SJSA1 (cell line): ENCODE data around the gene POR. TPM values are rescaled to one million over a fixed set of nuclear protein-coding genes. Genes with fewer than 3 reads are reported as not detected.
A peak's percentile ranks its signal among the peaks of the same experiment; 100 is the strongest.

Experiments used
- DNase-seq, 2 experiments: peaks; one replicate each; pipeline ENCODE4 v3.0.0-alpha.2; 2015 to 2020; ENCODE audit warnings: low spot score in 2 of 2, low read depth in 1 of 2
- H3K27ac ChIP-seq: fragments of 250-450 bp; sonication (Bioruptor Pico); 2 replicates; pipeline ENCODE4 v1.5.1; 2020; ENCODE audit warnings: mild to moderate bottlenecking, moderate library complexity
- H3K27me3 ChIP-seq: fragments of 250-450 bp; sonication (Bioruptor Pico); replicated peaks from 2 replicates; pipeline ENCODE4 v1.5.1; 2020; ENCODE audit warnings: mild to moderate bottlenecking, moderate library complexity
- H3K36me3 ChIP-seq: fragments of 250-450 bp; sonication (Bioruptor Pico); 2 replicates; pipeline ENCODE4 v1.5.1; 2020; ENCODE audit warnings: mild to moderate bottlenecking
- H3K4me1 ChIP-seq: fragments of 250-450 bp; sonication (Bioruptor Pico); replicated peaks from 2 replicates; pipeline ENCODE4 v1.6.1; 2021; ENCODE audit warnings: mild to moderate bottlenecking
- H3K4me3 ChIP-seq: fragments of 250-450 bp; sonication (Bioruptor Pico); 2 replicates; pipeline ENCODE4 v1.5.1; 2020; ENCODE audit warnings: mild to moderate bottlenecking
- H3K9me3 ChIP-seq: fragments of 250-450 bp; sonication (Bioruptor Pico); replicated peaks from 2 replicates; pipeline ENCODE4 v1.5.1; 2020; ENCODE audit warnings: mild to moderate bottlenecking
- total RNA-seq: library from RNA; depleted of rRNA; stranded (reverse); fragments of >200 nt; shearing (Covaris generic); gene quantifications from 2 replicates; pipeline ENCODE4 v1.2.3, GENCODE V29; 2014

POR gene
- total RNA-seq, 1 experiment from 2014 or later: 115 TPM

- peak in 1 of 2 experiments; percentile 45 for DNase-seq
- H3K4me1 ChIP-seq: peaks cover 17% of the 10 kb centered on the region
- H3K27me3 ChIP-seq: no peaks in the 10 kb centered on the region
- H3K27ac ChIP-seq: peak overlapping the region; percentile 35
- peak overlapping the region; percentile 87 for H3K4me3 ChIP-seq
- H3K9me3 ChIP-seq: no peaks in the 10 kb centered on the region
- H3K36me3 ChIP-seq: peaks cover 15% of the 10 kb centered on the region
These were observed 631 bp downstream of the POR start for GRCh38 chr7:75915416-75916156.

- peaks cover 17% of the 10 kb centered on the region for H3K4me1 ChIP-seq
- DNase-seq: no peak
- peaks cover 16% of the 10 kb centered on the region for H3K36me3 ChIP-seq
- no peaks in the 10 kb centered on the region for H3K27me3 ChIP-seq
- no peaks in the 10 kb centered on the region for H3K9me3 ChIP-seq
- no peak overlapping the region for H3K27ac ChIP-seq
- peak overlapping the region; percentile 87 for H3K4me3 ChIP-seq
These were observed 1.3 kb downstream of the POR start for GRCh38 chr7:75916259-75916658.

- peak overlapping the region; percentile 87; the same call in 1 of the 2 replicates for H3K4me3 ChIP-seq
- peaks cover 19% of the 10 kb centered on the region for H3K36me3 ChIP-seq
- no peaks in the 10 kb centered on the region for H3K27me3 ChIP-seq
- H3K27ac ChIP-seq: no peak overlapping the region
- DNase-seq: no peak
- peaks cover 17% of the 10 kb centered on the region for H3K4me1 ChIP-seq
- H3K9me3 ChIP-seq: no peaks in the 10 kb centered on the region
These were observed 2.0 kb downstream of the POR start for GRCh38 chr7:75916685-75917634.

GRCh38 chr7:75920431-75921161 is 5.6 kb downstream of the POR start:
- H3K27me3 ChIP-seq: no peaks in the 10 kb centered on the region
- H3K27ac ChIP-seq: no peak overlapping the region
- H3K9me3 ChIP-seq: no peaks in the 10 kb centered on the region
- H3K4me3 ChIP-seq: no peak overlapping the region
- peaks cover 9% of the 10 kb centered on the region for H3K4me1 ChIP-seq
- peaks cover 22% of the 10 kb centered on the region for H3K36me3 ChIP-seq
- peak in 1 of 2 experiments; percentile 16 for DNase-seq

- Histone ChIP-seq H3K9me3 (no peaks in the 10 kb centered on the region), H3K4me1 (peaks cover 2% of the 10 kb centered on the region), H3K36me3 (peaks cover 26% of the 10 kb centered on the region), H3K4me3 (no peak overlapping the region), H3K27ac (no peak overlapping the region), H3K27me3 (no peaks in the 10 kb centered on the region)
- DNase-seq: no peak
These were observed 6.5 kb downstream of the POR start for GRCh38 chr7:75921479-75921878.

- peaks cover 27% of the 10 kb centered on the region for H3K36me3 ChIP-seq
- no peaks in the 10 kb centered on the region for H3K27me3 ChIP-seq
- DNase-seq: no peak
- H3K9me3 ChIP-seq: no peaks in the 10 kb centered on the region
- H3K27ac ChIP-seq: no peak overlapping the region
- no peak overlapping the region for H3K4me3 ChIP-seq
- H3K4me1 ChIP-seq: no peaks in the 10 kb centered on the region
These were observed 8.1 kb downstream of the POR start for GRCh38 chr7:75922966-75923603.

- Histone ChIP-seq H3K9me3 (no peaks in the 10 kb centered on the region), H3K4me1 (no peaks in the 10 kb centered on the region), H3K36me3 (peaks cover 32% of the 10 kb centered on the region), H3K4me3 (no peak overlapping the region), H3K27ac (no peak overlapping the region), H3K27me3 (no peaks in the 10 kb centered on the region)
- no peak for DNase-seq
These were observed 9.3 kb downstream of the POR start for GRCh38 chr7:75924256-75924655.

- Histone ChIP-seq H3K9me3 (no peaks in the 10 kb centered on the region), H3K27ac (no peak overlapping the region), H3K36me3 (peaks cover 36% of the 10 kb centered on the region), H3K27me3 (no peaks in the 10 kb centered on the region), H3K4me3 (no peak overlapping the region), H3K4me1 (no peaks in the 10 kb centered on the region)
- DNase-seq: no peak
These were observed 9.9 kb downstream of the POR start for GRCh38 chr7:75924889-75925288.

GRCh38 chr7:75925717-75926435 is 10.9 kb downstream of the POR start:
- Histone ChIP-seq H3K4me1 (no peaks in the 10 kb centered on the region), H3K9me3 (no peaks in the 10 kb centered on the region), H3K27me3 (no peaks in the 10 kb centered on the region), H3K27ac (no peak overlapping the region), H3K36me3 (peaks cover 39% of the 10 kb centered on the region), H3K4me3 (no peak overlapping the region)
- no peak for DNase-seq

- peaks cover 35% of the 10 kb centered on the region for H3K36me3 ChIP-seq
- H3K27ac ChIP-seq: no peak overlapping the region
- no peaks in the 10 kb centered on the region; the same call in 1 of the 2 replicates for H3K9me3 ChIP-seq
- H3K4me1 ChIP-seq: no peaks in the 10 kb centered on the region
- DNase-seq: no peak
- H3K4me3 ChIP-seq: no peak overlapping the region
- no peaks in the 10 kb centered on the region for H3K27me3 ChIP-seq
These were observed 13.6 kb downstream of the POR start for GRCh38 chr7:75928568-75928914.

- no peaks in the 10 kb centered on the region for H3K27me3 ChIP-seq
- H3K4me1 ChIP-seq: peaks cover 10% of the 10 kb centered on the region
- DNase-seq: no peak
- H3K36me3 ChIP-seq: peaks cover 47% of the 10 kb centered on the region
- H3K4me3 ChIP-seq: no peak overlapping the region
- H3K9me3 ChIP-seq: peaks cover 8% of the 10 kb centered on the region; the same call in 1 of the 2 replicates
- H3K27ac ChIP-seq: no peak overlapping the region
These were observed 16.7 kb downstream of the POR start for GRCh38 chr7:75931680-75932079.

- H3K4me3 ChIP-seq: no peak overlapping the region
- H3K9me3 ChIP-seq: peaks cover 8% of the 10 kb centered on the region; the same call in 1 of the 2 replicates
- DNase-seq: peak; percentile 72 to 90
- peaks cover 39% of the 10 kb centered on the region for H3K36me3 ChIP-seq
- peak overlapping the region; percentile 55 for H3K27ac ChIP-seq
- H3K4me1 ChIP-seq: peaks cover 20% of the 10 kb centered on the region
- H3K27me3 ChIP-seq: no peaks in the 10 kb centered on the region
These were observed 23.2 kb downstream of the POR start for GRCh38 chr7:75937958-75938786.
